Activated naive CD4-positive, alpha-beta T cell treated with anti-CD3 and anti-CD28 coated beads for 36 hours (primary cell): ENCODE measurements around the gene ANO6. TPM values are rescaled to one million over a fixed set of nuclear protein-coding genes. Genes with fewer than 3 reads are reported as not detected.
A peak's percentile ranks its signal among the peaks of the same experiment; 100 is the strongest.
"Not testable (repeated sequence)": the region's sequence is repeated elsewhere in the genome, so short reads cannot be mapped to it uniquely, and the experiment has no call there.

Source experiments
- CTCF ChIA-PET: fragments of 350-600 bp; sonication (Branson Sonifier 250); formaldehyde crosslinking; loops from one replicate; lab custom pipeline; 2021; ENCODE audit warnings: antibody characterized with exemption; lab: Charles Lee
- DNase-seq: peaks from one replicate; pipeline ENCODE4 v3.0.0-alpha.2; 2020
- H3K27ac Mint-ChIP-seq: one replicate; pipeline ENCODE4 v1.8.0; 2021; ENCODE audit warnings: mild to moderate bottlenecking, mixed read lengths
- H3K27me3 Mint-ChIP-seq: one replicate; pipeline ENCODE4 v1.8.0; 2021; ENCODE audit warnings: low read depth, mixed read lengths
- H3K36me3 Mint-ChIP-seq: one replicate; pipeline ENCODE4 v1.8.0; 2021; ENCODE audit warnings: low read depth, mixed read lengths
- H3K4me1 Mint-ChIP-seq: one replicate; pipeline ENCODE4 v1.8.0; 2021; ENCODE audit warnings: low read depth, mixed read lengths
- H3K4me3 Mint-ChIP-seq: one replicate; pipeline ENCODE4 v1.8.0; 2021; ENCODE audit warnings: mild to moderate bottlenecking, moderate library complexity, mixed read lengths
- H3K9me3 Mint-ChIP-seq: one replicate; pipeline ENCODE4 v1.8.0; 2021; ENCODE audit warnings: mixed read lengths
- intact Hi-C: fragments of 100-400 bp; cut with micrococcal nuclease; formaldehyde crosslinking; loops from one replicate; pipeline ENCODE4 v1.15.1; 2023
- total RNA-seq, 2 experiments: library from RNA; stranded (reverse); gene quantifications; one replicate each; pipeline ENCODE4 v1.2.3, GENCODE V29; 2021

The ANO6 gene
- total RNA-seq, 2 experiments from 2014 or later, result 12.9 to 14.6 TPM

- Mint-ChIP-seq H3K36me3 (peaks cover 14% of the 10 kb centered on the region), H3K4me3 (no peak overlapping the region), H3K4me1 (no peaks in the 10 kb centered on the region), H3K27me3 (no peaks in the 10 kb centered on the region), H3K27ac (no peak overlapping the region), H3K9me3 (peaks cover 3% of the 10 kb centered on the region)
- CTCF ChIA-PET, result interaction anchor here (1.2 kb wide), 1 partner anchor 11 kb away, joined by 3 read pairs; no protein-coding TSS in a partner anchor
- intact Hi-C loops, result no loop called here
- no peak for DNase-seq
These were observed 94.1 kb downstream of the ANO6 start for GRCh38 chr12:45309836-45310626.

GRCh38 chr12:45310627-45310968, 94.7 kb downstream of the ANO6 start:
- no peak for DNase-seq
- CTCF ChIA-PET, result interaction anchor here (1.2 kb wide), 1 partner anchor 12 kb away, joined by 3 read pairs; no protein-coding TSS in a partner anchor
- Mint-ChIP-seq H3K4me1 (no peaks in the 10 kb centered on the region), H3K27me3 (no peaks in the 10 kb centered on the region), H3K4me3 (no peak overlapping the region), H3K27ac (no peak overlapping the region), H3K36me3 (peaks cover 14% of the 10 kb centered on the region), H3K9me3 (peaks cover 4% of the 10 kb centered on the region)
- intact Hi-C loops, result no loop called here

GRCh38 chr12:45312012-45312411, 96.1 kb downstream of the ANO6 start:
- intact Hi-C loops, result no loop called here

GRCh38 chr12:45314770-45315169, 98.9 kb downstream of the ANO6 start:
- intact Hi-C loops, result no loop called here
- CTCF ChIA-PET, result interaction anchor here (0.6 kb wide), 1 partner anchor 99 kb away, joined by 3 read pairs; the partner anchor contains the start of gene ANO6
- Mint-ChIP-seq H3K36me3 (peaks cover 27% of the 10 kb centered on the region), H3K9me3 (peaks cover 10% of the 10 kb centered on the region), H3K4me3 (no peak overlapping the region), H3K4me1 (no peaks in the 10 kb centered on the region), H3K27me3 (no peaks in the 10 kb centered on the region), H3K27ac (no peak overlapping the region)
- no peak for DNase-seq

More at GRCh38 chr12:45312012-45312411, 96.1 kb downstream of the ANO6 start:
- Mint-ChIP-seq H3K4me1 (no peaks in the 10 kb centered on the region), H3K27ac (no peak overlapping the region), H3K9me3 (peaks cover 6% of the 10 kb centered on the region), H3K27me3 (no peaks in the 10 kb centered on the region), H3K4me3 (no peak overlapping the region), H3K36me3 (peaks cover 19% of the 10 kb centered on the region)
- DNase-seq, result no peak
- CTCF ChIA-PET, result no interaction called here

- CTCF ChIA-PET, result interaction anchor here (0.6 kb wide), 1 partner anchor 100 kb away, joined by 3 read pairs; the partner anchor contains the start of gene ANO6
- no peaks in the 10 kb centered on the region for H3K4me1 Mint-ChIP-seq
- H3K27ac Mint-ChIP-seq, result no peak overlapping the region
- H3K4me3 Mint-ChIP-seq, result no peak overlapping the region
- DNase-seq, result no peak
- intact Hi-C loops, result no loop called here
- peaks cover 10% of the 10 kb centered on the region for H3K9me3 Mint-ChIP-seq
- H3K27me3 Mint-ChIP-seq, result no peaks in the 10 kb centered on the region
- H3K36me3 Mint-ChIP-seq, result peaks cover 31% of the 10 kb centered on the region
These were observed 99.6 kb downstream of the ANO6 start for GRCh38 chr12:45315462-45315861.

GRCh38 chr12:45317261-45317660, 101.4 kb downstream of the ANO6 start:
- DNase-seq, H3K4me1 Mint-ChIP-seq, H3K27ac Mint-ChIP-seq, intact Hi-C loops, CTCF ChIA-PET, H3K27me3 Mint-ChIP-seq, H3K9me3 Mint-ChIP-seq, H3K4me3 Mint-ChIP-seq: not testable (repeated sequence)
- H3K36me3 Mint-ChIP-seq, result peaks cover 33% of the 10 kb centered on the region

GRCh38 chr12:45322810-45323209, 106.9 kb downstream of the ANO6 start:
- peaks cover 2% of the 10 kb centered on the region for H3K9me3 Mint-ChIP-seq
- H3K27me3 Mint-ChIP-seq, result no peaks in the 10 kb centered on the region
- no peak overlapping the region for H3K4me3 Mint-ChIP-seq
- no peak overlapping the region for H3K27ac Mint-ChIP-seq
- CTCF ChIA-PET, result no interaction called here
- no peak for DNase-seq
- peaks cover 14% of the 10 kb centered on the region for H3K4me1 Mint-ChIP-seq
- intact Hi-C loops, result no loop called here
- H3K36me3 Mint-ChIP-seq, result peaks cover 12% of the 10 kb centered on the region

- intact Hi-C loops, result loop anchor here (1.0 kb wide), 1 partner anchor 89 kb away; no protein-coding TSS in a partner anchor
- H3K27ac Mint-ChIP-seq, result peak overlapping the region; percentile 22
- H3K4me1 Mint-ChIP-seq, result peaks cover 14% of the 10 kb centered on the region
- no peaks in the 10 kb centered on the region for H3K27me3 Mint-ChIP-seq
- H3K9me3 Mint-ChIP-seq, result no peaks in the 10 kb centered on the region
- H3K4me3 Mint-ChIP-seq, result no peak overlapping the region
- peak; percentile 8 for DNase-seq
- H3K36me3 Mint-ChIP-seq, result peaks cover 9% of the 10 kb centered on the region
- CTCF ChIA-PET, result interaction anchor here (1.0 kb wide), 1 partner anchor 153 kb away, joined by 3 read pairs; no protein-coding TSS in a partner anchor
These were observed 108.5 kb downstream of the ANO6 start for GRCh38 chr12:45324391-45324790.

GRCh38 chr12:45326358-45326975, 110.6 kb downstream of the ANO6 start:
- H3K27ac Mint-ChIP-seq, result no peak overlapping the region
- H3K4me1 Mint-ChIP-seq, result peaks cover 14% of the 10 kb centered on the region
- H3K9me3 Mint-ChIP-seq, result no peaks in the 10 kb centered on the region
- CTCF ChIA-PET, result no interaction called here
- intact Hi-C loops, result no loop called here
- no peaks in the 10 kb centered on the region for H3K27me3 Mint-ChIP-seq
- no peak overlapping the region for H3K4me3 Mint-ChIP-seq
- H3K36me3 Mint-ChIP-seq, result peaks cover 5% of the 10 kb centered on the region
- no peak for DNase-seq

GRCh38 chr12:45327823-45328383, 112.0 kb downstream of the ANO6 start:
- no peak for DNase-seq
- no peak overlapping the region for H3K27ac Mint-ChIP-seq
- CTCF ChIA-PET, result no interaction called here
- H3K27me3 Mint-ChIP-seq, result no peaks in the 10 kb centered on the region
- no peaks in the 10 kb centered on the region for H3K9me3 Mint-ChIP-seq
- H3K4me1 Mint-ChIP-seq, result peaks cover 14% of the 10 kb centered on the region
- intact Hi-C loops, result no loop called here
- peaks cover 11% of the 10 kb centered on the region for H3K36me3 Mint-ChIP-seq
- no peak overlapping the region for H3K4me3 Mint-ChIP-seq

GRCh38 chr12:45329238-45329637, 113.3 kb downstream of the ANO6 start:
- H3K27ac Mint-ChIP-seq, result no peak overlapping the region
- CTCF ChIA-PET, result no interaction called here
- no peak for DNase-seq
- no peaks in the 10 kb centered on the region for H3K27me3 Mint-ChIP-seq
- no peaks in the 10 kb centered on the region for H3K9me3 Mint-ChIP-seq
- intact Hi-C loops, result no loop called here
- H3K4me3 Mint-ChIP-seq, result no peak overlapping the region
- peaks cover 8% of the 10 kb centered on the region for H3K4me1 Mint-ChIP-seq
- H3K36me3 Mint-ChIP-seq, result peaks cover 11% of the 10 kb centered on the region

- Mint-ChIP-seq H3K4me3 (no peak overlapping the region), H3K27me3 (no peaks in the 10 kb centered on the region), H3K36me3 (peaks cover 11% of the 10 kb centered on the region), H3K4me1 (peaks cover 3% of the 10 kb centered on the region), H3K9me3 (no peaks in the 10 kb centered on the region), H3K27ac (no peak overlapping the region)
- CTCF ChIA-PET, result no interaction called here
- DNase-seq, result no peak
- intact Hi-C loops, result no loop called here
These were observed 113.8 kb downstream of the ANO6 start for GRCh38 chr12:45329702-45330101.
